ENCODE data around the gene ALG11. TPM values are rescaled to one million over a fixed set of nuclear protein-coding genes. Genes with fewer than 3 reads are reported as not detected.

ALG11 gene
- total RNA-seq, 4 donors from 2014 or later: 15.2 to 21.9 (median 19.6) TPM

- Histone ChIP-seq H3K36me3 (no peaks in the 10 kb centered on the region), H3K4me3 (no peak overlapping the region), H3K4me1 (peaks cover 3 to 28% (median 13%) of the 10 kb centered on the region in 3 donors), H3K27me3 (no peaks in the 10 kb centered on the region), H3K9me3 (no peaks in the 10 kb centered on the region), H3K27ac (no peak overlapping the region)
- 83 to 85% methylated on average over 2 of the region's 2 CpGs for WGBS, 2 donors (ENCODE audit: low coverage in 1 of 2)
- no peak for TF ChIP-seq POLR2A (IDR thresholded peaks at IDR 0.05)
- no peak for TF ChIP-seq EP300 (IDR thresholded peaks at IDR 0.05)
- no peak for TF ChIP-seq CTCF (IDR thresholded peaks at IDR 0.05)
- no peak for TF ChIP-seq POLR2AphosphoS5 (IDR thresholded peaks at IDR 0.05)
- ATAC-seq: no peak
Observed at GRCh38 chr13:51993713-51994112, 18.5 kb upstream of the ALG11 start.

DNA sequence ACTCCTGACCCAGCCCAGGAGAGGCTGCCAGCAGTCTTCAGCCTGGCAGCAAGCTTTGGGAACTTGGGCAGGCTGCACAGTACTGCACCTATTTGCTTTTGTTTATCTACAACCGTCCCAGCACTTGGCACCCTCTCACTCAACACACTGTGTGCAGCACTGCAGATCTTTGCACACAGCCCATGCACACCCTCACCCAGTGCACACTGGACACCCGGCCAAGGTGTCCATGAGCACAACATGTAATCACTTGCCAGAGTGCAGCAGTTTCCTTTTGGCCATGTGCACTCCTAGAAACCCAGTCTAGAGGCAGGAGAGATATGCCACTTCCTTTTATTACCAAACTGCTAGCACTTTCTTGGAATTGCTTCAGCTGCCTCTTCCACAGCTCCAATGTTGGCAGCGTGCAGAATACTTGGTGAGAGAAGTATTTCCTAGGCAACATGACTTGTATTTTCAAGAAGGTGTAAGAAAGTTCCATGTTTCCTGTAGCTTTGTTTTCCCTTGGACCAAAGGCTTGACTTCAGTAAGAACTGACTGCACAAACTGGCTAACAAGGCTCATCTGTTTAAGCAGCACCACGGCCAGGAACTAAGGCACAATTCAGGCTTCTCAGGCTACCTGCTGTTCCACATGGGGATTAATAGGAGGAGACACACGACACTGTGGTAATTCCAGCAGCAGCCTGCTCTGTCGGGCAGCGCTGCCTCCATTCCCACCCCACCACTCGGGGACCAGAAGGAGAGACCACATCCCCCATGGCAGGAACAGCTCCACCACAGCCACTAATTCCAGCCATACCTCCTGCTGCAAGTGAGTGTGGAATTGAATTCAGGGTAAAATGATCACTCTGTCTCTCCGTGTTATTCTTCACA lies 16.3 kb upstream of the ALG11 start:
- no peak overlapping the region for H3K4me3 ChIP-seq
- WGBS, 2 donors (ENCODE audit: low coverage in 1 of 2): 38 to 43% methylated on average over 3 to 7 of the region's 9 CpGs
- peak; percentile 61 for ATAC-seq

GRCh38 chr13:51996641-51997040 lies 15.6 kb upstream of the ALG11 start:
- WGBS, 2 donors (ENCODE audit: low coverage in 1 of 2): 87 to 90% methylated on average over 2 to 4 of the region's 4 CpGs
- Histone ChIP-seq H3K4me3 (no peak overlapping the region), H3K27ac (peak overlapping the region in 3 of 4 donors; percentile 25 to 67 (median 60)), H3K27me3 (no peaks in the 10 kb centered on the region), H3K36me3 (no peaks in the 10 kb centered on the region), H3K9me3 (no peaks in the 10 kb centered on the region), H3K4me1 (peaks cover 3 to 44% (median 16%) of the 10 kb centered on the region in 3 donors)
- no peak for ATAC-seq
- TF ChIP-seq EP300 (IDR thresholded peaks at IDR 0.05) (no peak), POLR2AphosphoS5 (IDR thresholded peaks at IDR 0.05) (no peak), POLR2A (IDR thresholded peaks at IDR 0.05) (no peak), CTCF (IDR thresholded peaks at IDR 0.05) (no peak)

More for the DNA sequence above, 16.3 kb upstream of the ALG11 start:
- TF ChIP-seq CTCF (IDR thresholded peaks at IDR 0.05) (no peak), EP300 (IDR thresholded peaks at IDR 0.05) (no peak), POLR2AphosphoS5 (IDR thresholded peaks at IDR 0.05) (no peak), POLR2A (IDR thresholded peaks at IDR 0.05) (no peak)
- no peaks in the 10 kb centered on the region for H3K36me3 ChIP-seq
- no peaks in the 10 kb centered on the region for H3K9me3 ChIP-seq
- H3K27ac ChIP-seq: peak overlapping the region in 3 of 4 donors; percentile 25 to 67 (median 60)
- H3K4me1 ChIP-seq: peaks cover 3 to 44% (median 16%) of the 10 kb centered on the region in 3 donors
- H3K27me3 ChIP-seq: no peaks in the 10 kb centered on the region

DNA sequence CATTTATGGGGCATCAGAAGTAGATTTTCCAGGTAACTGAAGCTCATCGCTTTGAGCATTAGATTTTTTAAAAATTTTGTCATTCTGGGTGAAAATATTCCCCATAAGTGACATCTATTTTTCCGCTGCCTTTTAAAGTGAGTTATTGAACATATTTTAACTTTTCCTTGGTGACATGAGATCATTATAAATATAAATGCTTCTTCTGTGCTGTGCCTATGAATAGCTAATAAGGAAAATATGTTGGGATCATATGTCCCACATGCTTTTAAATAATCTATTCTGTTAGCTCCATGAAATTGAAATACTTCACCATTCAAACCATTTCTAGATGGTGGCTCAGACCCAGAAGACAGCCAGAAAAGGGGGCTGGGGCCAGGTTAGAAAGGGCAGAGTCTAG lies 15.0 kb upstream of the ALG11 start:
- Histone ChIP-seq H3K36me3 (no peaks in the 10 kb centered on the region), H3K4me1 (peaks cover 3 to 44% (median 16%) of the 10 kb centered on the region in 3 donors), H3K27me3 (no peaks in the 10 kb centered on the region), H3K9me3 (no peaks in the 10 kb centered on the region), H3K27ac (no peak overlapping the region), H3K4me3 (no peak overlapping the region)
- no peak for ATAC-seq
- WGBS, 2 donors (ENCODE audit: low coverage in 1 of 2): 69 to 88% methylated on average over 1 to 2 of the region's 2 CpGs
- TF ChIP-seq POLR2A (IDR thresholded peaks at IDR 0.05) (no peak), POLR2AphosphoS5 (IDR thresholded peaks at IDR 0.05) (no peak), CTCF (IDR thresholded peaks at IDR 0.05) (no peak), EP300 (IDR thresholded peaks at IDR 0.05) (no peak)
